Neural crest cell (in vitro differentiated cells): ENCODE data around the gene BSCL2. TPM values are rescaled to one million over a fixed set of nuclear protein-coding genes. Genes with fewer than 3 reads are reported as not detected.
A peak's percentile ranks its signal among the peaks of the same experiment; 100 is the strongest.

Experiments used
- DNase-seq: peaks from one replicate; pipeline ENCODE4 v3.0.0; 2021; ENCODE audit warnings: low read depth, mixed read lengths, low spot score
- H3K27ac Mint-ChIP-seq: one replicate; pipeline ENCODE4 v1.8.0; 2021; ENCODE audit warnings: mild to moderate bottlenecking, mixed read lengths; ENCODE audit not compliant: unreplicated experiment
- H3K27me3 Mint-ChIP-seq: 2 replicates; pipeline ENCODE4 v1.8.0; 2021; ENCODE audit warnings: low read depth, mild to moderate bottlenecking, mixed read lengths
- H3K36me3 Mint-ChIP-seq: 2 replicates; pipeline ENCODE4 v1.8.0; 2021; ENCODE audit warnings: low read depth, mild to moderate bottlenecking, mixed read lengths
- H3K4me1 Mint-ChIP-seq: 2 replicates; pipeline ENCODE4 v1.8.0; 2021; ENCODE audit warnings: mixed read lengths
- H3K4me3 Mint-ChIP-seq: one replicate; pipeline ENCODE4 v1.8.0; 2021; ENCODE audit warnings: mild to moderate bottlenecking, mixed read lengths
- H3K9me3 Mint-ChIP-seq: 2 replicates; pipeline ENCODE4 v1.8.0; 2021; ENCODE audit warnings: mixed read lengths
- CTCF ChIP-seq: fragments of 200-600 bp; sonication (generic); conservative IDR thresholded peaks from 2 replicates; pipeline ENCODE4 v1.5.0; 2021; ENCODE audit warnings: antibody characterized with exemption, mild to moderate bottlenecking
- total RNA-seq: library from RNA; stranded (reverse); gene quantifications from 2 replicates; pipeline ENCODE4 v1.2.1, GENCODE V29; 2021

Gene BSCL2
- total RNA-seq, 1 donor from 2014 or later = 111 TPM

- peak within 1 kb of the TSS; percentile 81 for H3K27ac Mint-ChIP-seq
- DNase-seq = no peak
- H3K36me3 Mint-ChIP-seq = peaks cover 7% of the 10 kb centered on the region
- H3K27me3 Mint-ChIP-seq = no peaks in the 10 kb centered on the region
- peaks cover 19% of the 10 kb centered on the region for H3K4me1 Mint-ChIP-seq
- TF ChIP-seq CTCF = no peak
- H3K9me3 Mint-ChIP-seq = no peaks in the 10 kb centered on the region
- H3K4me3 Mint-ChIP-seq = peak within 1 kb of the TSS; percentile 17
Observed at GRCh38 chr11:62689421-62690183, 17.6 kb downstream of the BSCL2 start, which contains the start of gene LRRN4CL. Gene LRRN4CL, minus strand, starts transcription at chr11:62689530. Its CDS starts 1,022 bp downstream, at chr11:62688508.

GRCh38 chr11:62688491-62688890, 18.7 kb downstream of the BSCL2 start:
- Mint-ChIP-seq H3K27me3 (no peaks in the 10 kb centered on the region), H3K4me3 (no peak overlapping the region), H3K9me3 (no peaks in the 10 kb centered on the region), H3K36me3 (peaks cover 7% of the 10 kb centered on the region), H3K4me1 (peaks cover 18% of the 10 kb centered on the region), H3K27ac (no peak overlapping the region)
- no peak for DNase-seq
- no peak for TF ChIP-seq CTCF

- Mint-ChIP-seq H3K27me3 (no peaks in the 10 kb centered on the region), H3K9me3 (no peaks in the 10 kb centered on the region), H3K4me3 (no peak overlapping the region), H3K27ac (no peak overlapping the region), H3K36me3 (peaks cover 4% of the 10 kb centered on the region), H3K4me1 (peaks cover 18% of the 10 kb centered on the region)
- TF ChIP-seq CTCF = no peak
- no peak for DNase-seq
Observed at GRCh38 chr11:62687508-62688396, 19.5 kb downstream of the BSCL2 start.

- no peak for TF ChIP-seq CTCF
- Mint-ChIP-seq H3K36me3 (peaks cover 5% of the 10 kb centered on the region), H3K4me3 (no peak overlapping the region), H3K9me3 (no peaks in the 10 kb centered on the region), H3K27ac (no peak overlapping the region), H3K27me3 (no peaks in the 10 kb centered on the region), H3K4me1 (peaks cover 23% of the 10 kb centered on the region)
- no peak for DNase-seq
Observed at GRCh38 chr11:62682518-62682917, 24.7 kb downstream of the BSCL2 start.

GRCh38 chr11:62680825-62681240, 26.4 kb downstream of the BSCL2 start:
- Mint-ChIP-seq H3K27ac (no peak overlapping the region), H3K4me3 (peak overlapping the region; percentile 81), H3K36me3 (peaks cover 5% of the 10 kb centered on the region), H3K4me1 (peaks cover 28% of the 10 kb centered on the region), H3K9me3 (no peaks in the 10 kb centered on the region), H3K27me3 (no peaks in the 10 kb centered on the region)
- TF ChIP-seq CTCF = peak; percentile 59
- DNase-seq = no peak
